ENCODE measurements around the gene MYO5B. TPM values are rescaled to one million over a fixed set of nuclear protein-coding genes. Genes with fewer than 3 reads are reported as not detected.

Gene MYO5B
- total RNA-seq, 1 donor from 2014 or later, result 6.7 TPM

GRCh38 chr18:49910986-49911385 is 284.0 kb downstream of the MYO5B start:
- H3K27me3 Mint-ChIP-seq (ENCODE audit: insufficient read depth, low read depth), result peaks cover 13% of the 10 kb centered on the region
- Histone ChIP-seq H3K9me3 (ENCODE audit: low read depth) (no peaks in the 10 kb centered on the region), H3K36me3 (no peaks in the 10 kb centered on the region), H3K79me2 (ENCODE audit: low read depth) (no peaks in the 10 kb centered on the region), H3F3A (ENCODE audit: low read depth) (peaks cover 15% of the 10 kb centered on the region), H3K27ac (no peak overlapping the region), H3K9ac (no peak overlapping the region), H3K4me3 (no peak overlapping the region), H3K4me2 (no peak overlapping the region), H3K4me1 (peaks cover 23% of the 10 kb centered on the region), H2AFZ (replicated peaks) (no peak overlapping the region), H4K20me1 (ENCODE audit: low read depth) (peaks cover 4% of the 10 kb centered on the region), H3K27me3 (no peaks in the 10 kb centered on the region)
- peaks cover 44% of the 10 kb centered on the region for H3K4me1 Mint-ChIP-seq
- no peak overlapping the region for H3K4me3 Mint-ChIP-seq
- DNase-seq (ENCODE audit: low spot score), result no peak
- TF ChIP-seq CTCF (IDR thresholded peaks at IDR 0.05), result no peak
- TF ChIP-seq EZH2phosphoT487 (IDR thresholded peaks at IDR 0.05), result no peak
- no peak for TF ChIP-seq EZH2 (IDR thresholded peaks at IDR 0.05)
- peaks cover 1% of the 10 kb centered on the region for H3K36me3 Mint-ChIP-seq
- peaks cover 6% of the 10 kb centered on the region for H3K9me3 Mint-ChIP-seq
- peak overlapping the region; percentile 5 for H3K27ac Mint-ChIP-seq

GRCh38 chr18:49910019-49910418 is 284.9 kb downstream of the MYO5B start:
- DNase-seq (ENCODE audit: low spot score), result no peak
- H3K27me3 ChIP-seq, result no peaks in the 10 kb centered on the region
- TF ChIP-seq CTCF (IDR thresholded peaks at IDR 0.05) (no peak), EZH2phosphoT487 (IDR thresholded peaks at IDR 0.05) (no peak), EZH2 (IDR thresholded peaks at IDR 0.05) (no peak)
- no peak overlapping the region for H3K4me2 ChIP-seq
- H3F3A ChIP-seq (ENCODE audit: low read depth), result peaks cover 15% of the 10 kb centered on the region
- H3K9me3 ChIP-seq (ENCODE audit: low read depth), result no peaks in the 10 kb centered on the region
- H2AFZ ChIP-seq (replicated peaks), result no peak overlapping the region
- H3K4me1 Mint-ChIP-seq, result peaks cover 45% of the 10 kb centered on the region
- H3K4me1 ChIP-seq, result peaks cover 23% of the 10 kb centered on the region
- H3K9me3 Mint-ChIP-seq, result peaks cover 6% of the 10 kb centered on the region
- peaks cover 14% of the 10 kb centered on the region for H3K27me3 Mint-ChIP-seq (ENCODE audit: insufficient read depth, low read depth)
- H3K36me3 ChIP-seq, result no peaks in the 10 kb centered on the region
- no peak overlapping the region for H3K27ac ChIP-seq
- H4K20me1 ChIP-seq (ENCODE audit: low read depth), result peaks cover 4% of the 10 kb centered on the region
- no peaks in the 10 kb centered on the region for H3K79me2 ChIP-seq (ENCODE audit: low read depth)
- H3K4me3 Mint-ChIP-seq, result no peak overlapping the region
- H3K9ac ChIP-seq, result no peak overlapping the region
- peaks cover 1% of the 10 kb centered on the region for H3K36me3 Mint-ChIP-seq
- H3K27ac Mint-ChIP-seq, result peak overlapping the region; percentile 78
- H3K4me3 ChIP-seq, result no peak overlapping the region

GRCh38 chr18:49907346-49907929 is 287.5 kb downstream of the MYO5B start:
- Mint-ChIP-seq H3K4me3 (no peak overlapping the region), H3K27me3 (ENCODE audit: insufficient read depth, low read depth) (peaks cover 12% of the 10 kb centered on the region), H3K27ac (no peak overlapping the region), H3K9me3 (peaks cover 5% of the 10 kb centered on the region), H3K4me1 (peaks cover 43% of the 10 kb centered on the region), H3K36me3 (no peaks in the 10 kb centered on the region)
- no peaks in the 10 kb centered on the region for H3K9me3 ChIP-seq (ENCODE audit: low read depth)
- peaks cover 15% of the 10 kb centered on the region for H3F3A ChIP-seq (ENCODE audit: low read depth)
- H3K4me2 ChIP-seq, result no peak overlapping the region
- no peak overlapping the region for H3K27ac ChIP-seq
- H3K9ac ChIP-seq, result no peak overlapping the region
- H3K79me2 ChIP-seq (ENCODE audit: low read depth), result no peaks in the 10 kb centered on the region
- peaks cover 4% of the 10 kb centered on the region for H4K20me1 ChIP-seq (ENCODE audit: low read depth)
- no peak for TF ChIP-seq CTCF (IDR thresholded peaks at IDR 0.05)
- no peak for TF ChIP-seq EZH2phosphoT487 (IDR thresholded peaks at IDR 0.05)
- TF ChIP-seq EZH2 (IDR thresholded peaks at IDR 0.05), result no peak
- no peak overlapping the region for H2AFZ ChIP-seq (replicated peaks)
- no peak for DNase-seq (ENCODE audit: low spot score)
- no peak overlapping the region for H3K4me3 ChIP-seq
- peaks cover 23% of the 10 kb centered on the region for H3K4me1 ChIP-seq
- no peaks in the 10 kb centered on the region for H3K27me3 ChIP-seq
- H3K36me3 ChIP-seq, result no peaks in the 10 kb centered on the region
